Activated T-cell treated with anti-CD3 and anti-CD28 coated beads for 4 hours (primary cell): ENCODE results near the gene RNF26.

ENCODE experiments used
- DNase-seq: peaks from one replicate; pipeline ENCODE4 v3.0.0-alpha.2; 2020

Gene RNF26

GRCh38 chr11:119337581-119338317 lies 3.4 kb downstream of the RNF26 start:
- no peak for DNase-seq

DNA sequence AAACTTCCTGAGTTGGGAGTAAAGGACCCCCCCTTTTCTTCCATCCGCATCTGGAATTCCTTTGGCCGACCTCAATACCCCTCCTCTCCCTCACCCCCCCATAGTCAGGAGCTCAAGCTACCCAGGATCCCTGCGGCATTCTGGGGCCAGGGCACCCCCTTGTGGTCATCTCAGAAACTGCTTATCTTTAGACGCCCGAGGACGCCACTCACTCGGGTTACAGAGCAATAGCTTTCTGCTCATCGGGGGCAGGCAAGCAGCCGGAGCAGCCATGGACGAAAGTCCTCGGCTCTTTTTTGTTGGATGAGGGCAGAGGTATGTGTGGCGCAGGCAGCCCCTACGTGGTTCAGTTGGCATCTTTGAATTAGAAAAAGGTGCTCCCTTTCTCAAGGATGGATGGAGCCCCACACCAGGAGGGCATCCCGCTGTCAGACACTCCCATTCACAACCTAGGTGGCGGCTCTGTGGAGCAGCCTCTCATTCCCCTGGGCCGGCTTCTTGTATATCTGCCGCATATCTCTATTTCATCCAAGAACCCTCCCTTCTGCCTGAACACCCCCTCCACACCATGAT lies 4.1 kb downstream of the RNF26 start:
- peak; percentile 61 for DNase-seq

- no peak for DNase-seq
These were observed 4.8 kb downstream of the RNF26 start for GRCh38 chr11:119338965-119339588.

DNA sequence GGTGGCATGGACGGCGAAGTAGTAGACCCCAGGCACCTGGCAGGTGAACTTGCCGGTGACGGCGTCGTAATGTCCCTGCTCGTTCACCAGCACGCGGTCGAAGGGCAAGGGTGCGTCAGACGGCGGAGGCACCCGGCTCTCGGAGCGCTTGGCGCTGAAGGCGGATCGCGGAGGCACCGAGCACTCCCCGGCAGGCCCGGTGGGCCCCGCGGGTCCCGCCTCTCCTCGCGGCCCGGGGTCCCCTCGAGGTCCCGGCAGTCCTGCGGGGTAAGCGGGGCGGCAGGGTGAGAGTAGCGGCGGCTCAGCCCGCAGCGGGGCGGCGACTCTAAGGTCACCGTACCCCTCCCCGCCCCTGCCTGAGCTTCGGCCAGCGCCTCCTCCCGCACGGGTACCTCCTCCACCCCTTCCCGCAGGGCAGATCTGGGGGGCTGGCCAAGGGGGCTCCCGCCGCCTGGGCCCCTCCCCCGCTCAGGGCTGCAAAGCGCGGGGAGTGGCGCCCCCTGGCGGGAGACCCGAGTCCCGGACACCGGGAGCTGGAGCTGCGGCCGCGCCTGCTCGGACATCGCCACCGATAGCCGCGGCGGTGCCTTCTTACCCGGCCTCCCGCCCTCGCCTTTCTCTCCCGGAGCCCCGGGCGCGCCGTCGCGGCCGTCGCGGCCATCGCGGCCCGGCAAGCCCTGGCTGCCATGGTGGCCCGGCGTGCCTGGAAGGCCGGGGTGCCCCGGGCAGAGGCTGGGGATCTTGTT lies 5.4 kb downstream of the RNF26 start:
- no peak for DNase-seq

DNA sequence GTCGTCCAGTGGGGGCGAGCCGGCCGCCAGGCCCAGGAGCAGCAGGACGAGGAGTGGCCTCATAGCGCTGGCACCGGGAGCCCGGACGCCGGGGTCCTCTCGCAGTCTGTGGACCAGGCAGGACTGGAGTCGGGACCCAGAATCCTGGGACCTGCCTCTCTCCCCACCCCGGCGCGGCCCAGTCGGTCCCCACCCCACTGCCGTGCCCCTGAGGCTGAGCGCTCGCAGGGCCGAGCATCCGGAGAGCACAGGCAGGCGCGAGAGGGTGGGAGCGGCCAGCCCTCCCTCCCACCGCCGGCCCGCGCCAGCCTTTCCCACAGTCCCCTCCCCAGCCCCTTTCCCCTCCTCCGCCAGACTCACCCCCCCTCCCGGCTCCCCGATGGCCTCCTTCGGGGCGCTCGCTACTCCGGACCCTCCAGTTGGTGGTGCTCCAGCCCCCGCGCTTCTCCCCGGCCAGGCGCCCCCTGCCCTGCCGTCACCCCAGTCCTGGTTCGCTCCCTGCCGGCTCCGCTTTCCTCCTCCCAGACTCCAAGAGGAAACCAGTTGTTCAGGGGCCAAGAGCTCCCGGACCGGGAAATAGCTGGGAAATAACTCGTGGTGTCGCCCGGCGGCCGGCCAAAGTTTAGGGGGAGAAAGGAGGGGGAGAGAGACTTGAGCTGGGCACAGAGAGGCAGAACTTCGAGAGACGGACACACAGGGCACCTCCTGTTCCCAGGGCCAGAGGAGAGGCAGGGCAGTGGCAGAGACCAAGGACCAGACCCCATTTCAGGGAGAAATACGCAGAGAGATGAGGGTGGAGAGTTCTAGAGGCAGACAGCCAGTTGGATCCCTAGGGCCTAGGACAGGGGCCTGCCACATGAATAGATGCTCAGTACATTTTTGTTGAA lies 6.3 kb downstream of the RNF26 start, which contains the start of gene C1QTNF5:
Gene C1QTNF5, minus strand, starts transcription at position 549 of the 887 bp plus-strand sequence. Its CDS starts 486 bp downstream, at position 63.
- no peak for DNase-seq

- no peak for DNase-seq
These were observed 7.1 kb downstream of the RNF26 start for GRCh38 chr11:119341222-119342022.

GRCh38 chr11:119342023-119342300 lies 7.6 kb downstream of the RNF26 start:
- DNase-seq, result no peak

GRCh38 chr11:119342362-119343130 lies 8.2 kb downstream of the RNF26 start:
- DNase-seq, result no peak

GRCh38 chr11:119343726-119344125 lies 9.4 kb downstream of the RNF26 start:
- no peak for DNase-seq

DNA sequence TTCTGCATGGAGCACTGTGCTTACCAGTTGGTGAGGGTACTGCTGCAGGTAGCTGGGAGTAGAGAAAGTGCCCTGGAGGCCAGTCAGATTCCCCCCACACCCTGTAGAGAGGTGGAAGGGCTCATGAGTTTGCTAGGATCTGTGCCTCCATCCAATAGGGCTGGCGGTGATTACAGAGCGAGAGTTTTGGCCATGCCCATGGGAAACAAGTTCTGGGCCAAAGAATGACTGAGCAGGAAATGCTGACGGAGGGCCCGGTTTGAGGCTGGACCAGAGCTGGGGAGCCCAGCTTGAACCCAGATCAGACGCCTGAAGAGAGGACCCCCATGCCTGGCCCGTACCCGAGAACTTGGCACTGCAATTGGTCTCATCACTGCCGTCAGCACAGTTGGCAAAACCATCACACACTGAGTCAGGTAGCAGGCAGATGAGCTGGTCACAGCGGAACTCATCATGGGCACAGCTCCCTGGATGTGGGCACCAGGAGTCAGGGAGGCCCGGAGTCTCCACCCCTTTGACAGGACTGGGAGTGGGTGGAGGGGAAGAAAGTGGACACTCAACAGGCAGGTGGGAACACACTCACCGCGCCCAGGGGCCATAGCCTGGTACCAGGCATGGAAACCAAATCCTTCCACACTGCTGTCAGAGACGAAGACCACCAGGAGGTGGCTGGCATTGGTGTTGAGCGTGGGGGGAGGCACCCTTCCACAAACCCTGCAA lies 10.1 kb downstream of the RNF26 start:
- no peak for DNase-seq

DNA sequence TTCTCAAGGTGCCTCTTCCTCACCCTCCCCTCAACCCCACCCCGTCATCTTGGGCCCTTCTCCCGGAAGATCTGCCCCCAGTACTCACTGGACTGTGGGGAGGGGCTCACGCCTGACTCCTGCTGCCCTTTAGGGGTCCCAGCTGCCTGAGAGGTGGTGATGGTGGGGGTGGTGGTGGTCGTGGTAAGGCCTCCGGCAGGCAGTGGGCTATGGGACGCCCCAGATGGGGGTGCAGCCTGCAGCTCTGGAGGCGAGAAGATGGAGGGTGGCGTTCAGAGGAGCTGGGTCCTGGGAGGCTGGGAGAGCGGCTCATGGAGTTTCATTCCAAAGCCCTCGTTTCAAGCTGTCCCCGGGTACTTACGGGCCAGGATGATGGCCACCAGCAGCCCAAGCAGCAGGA lies 11.4 kb downstream of the RNF26 start:
- DNase-seq, result no peak

DNA sequence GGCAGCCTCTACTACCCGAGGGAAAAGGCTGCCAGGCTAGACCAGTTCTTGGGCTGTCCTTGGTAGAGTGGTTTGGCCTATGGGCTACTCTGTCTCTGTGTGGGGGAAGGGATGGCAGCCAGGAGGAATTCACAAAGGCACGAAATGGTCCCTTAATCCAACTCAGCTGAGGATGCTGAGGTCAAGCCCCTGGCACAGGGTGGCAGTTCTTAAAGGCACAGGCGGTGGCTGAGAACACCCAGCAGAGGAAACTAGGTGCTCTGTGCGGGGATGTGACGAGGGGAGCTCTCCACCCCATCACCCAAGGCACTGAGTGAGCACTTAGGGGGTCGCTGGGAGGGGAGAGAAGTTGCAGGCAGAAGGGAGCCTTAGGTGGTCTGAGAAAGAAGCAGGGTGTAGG lies 12.3 kb downstream of the RNF26 start, which contains the start of gene MFRP:
Gene MFRP, minus strand, starts transcription at position 101 of the 400 bp plus-strand sequence. CDS start 192 bp downstream, outside the sequence.
- no peak for DNase-seq

DNA sequence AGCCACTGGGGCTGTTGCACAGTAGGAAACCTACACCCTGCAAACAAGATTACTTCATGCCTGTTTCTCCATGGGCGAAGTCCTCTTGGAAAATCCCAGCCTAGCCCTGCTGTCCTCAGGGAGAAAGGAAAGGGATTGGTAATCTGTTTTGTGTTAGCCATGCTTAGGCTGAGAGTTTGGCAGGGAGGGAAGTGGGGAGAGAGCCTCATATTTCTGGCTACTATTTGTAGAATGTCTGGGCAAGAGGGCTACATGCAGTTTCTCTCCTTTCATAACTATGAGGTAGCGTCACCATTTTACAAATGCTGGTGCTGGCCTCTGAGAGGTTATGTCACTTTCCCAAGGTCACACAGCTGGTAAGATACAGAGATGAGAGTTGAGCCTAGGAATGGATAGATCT lies 12.9 kb downstream of the RNF26 start:
- no peak for DNase-seq

DNA sequence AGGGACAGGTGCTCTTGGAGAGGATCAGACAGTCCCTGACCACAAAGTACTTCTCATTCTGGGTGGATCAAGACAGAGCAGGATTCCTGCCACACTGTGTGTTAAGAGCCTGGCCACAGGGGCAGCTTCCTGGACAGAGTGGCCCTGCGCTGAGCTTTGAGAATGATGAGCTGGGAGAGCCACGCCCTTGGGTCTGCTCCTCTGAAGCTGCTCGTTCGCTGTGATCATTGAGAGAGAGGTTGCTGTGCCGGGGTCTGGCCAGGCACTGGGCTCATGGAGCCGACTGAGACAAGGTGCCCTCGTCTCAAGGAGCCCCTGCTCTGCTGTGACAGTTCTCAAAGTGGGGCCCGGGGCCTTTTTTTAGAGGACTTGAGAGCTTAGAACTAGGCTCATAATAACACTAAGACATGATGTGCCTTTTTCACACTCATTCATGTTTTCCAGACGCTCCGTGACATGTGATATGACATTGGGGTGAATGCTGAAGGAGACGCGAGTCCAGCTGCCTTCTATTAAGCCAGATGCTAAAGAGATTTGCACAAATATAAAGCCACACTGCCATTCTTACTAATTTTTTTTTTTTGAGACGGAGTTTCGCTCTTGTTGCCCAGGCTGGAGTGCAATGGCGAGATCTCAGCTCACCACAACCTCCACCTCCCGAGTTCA lies 13.7 kb downstream of the RNF26 start:
- DNase-seq, result no peak

- no peak for DNase-seq
These were observed 16.0 kb downstream of the RNF26 start for GRCh38 chr11:119350302-119350701.

- no peak for DNase-seq
These were observed 16.9 kb downstream of the RNF26 start for GRCh38 chr11:119351232-119351631.

GRCh38 chr11:119352857-119353260 lies 18.5 kb downstream of the RNF26 start:
- DNase-seq, result no peak

DNA sequence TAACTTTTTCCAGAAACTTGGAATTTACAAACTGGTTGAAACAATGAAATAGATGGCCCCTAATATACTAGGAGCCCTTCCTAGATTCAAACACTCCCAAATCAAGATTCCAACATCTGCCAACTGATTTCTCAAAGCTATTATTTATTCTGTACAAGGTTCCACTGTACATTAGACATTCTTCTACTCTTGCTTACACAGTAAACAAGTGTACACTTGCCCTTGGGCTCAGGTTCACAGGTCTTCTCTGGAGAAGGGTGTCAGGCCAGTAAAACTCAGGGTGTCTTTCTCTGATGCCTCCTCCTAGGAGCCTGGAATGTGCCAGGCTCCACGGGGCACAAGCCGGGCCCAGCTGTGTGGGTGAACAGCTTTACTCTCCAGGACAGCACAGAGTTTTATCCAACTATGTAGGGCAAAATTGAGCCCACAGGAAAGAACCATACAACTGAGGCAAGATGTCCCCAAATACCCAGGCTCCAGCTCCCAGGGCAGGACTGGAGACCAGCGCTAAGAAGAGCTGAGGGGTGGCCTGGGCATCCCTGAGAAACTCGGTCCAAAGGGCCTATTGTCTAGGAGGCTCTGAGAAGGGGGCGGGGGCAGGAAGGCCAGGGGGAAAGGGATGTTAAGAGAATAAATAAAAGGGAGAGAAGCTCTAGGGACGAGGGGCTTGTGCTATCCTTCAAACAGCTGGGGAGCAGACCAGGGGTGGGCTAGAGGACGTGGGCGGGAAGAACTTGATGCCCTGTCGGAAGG lies 20.9 kb downstream of the RNF26 start:
- no peak for DNase-seq
